HepG2 (cell line): Measurements from ENCODE around the gene MTA2. TPM values are rescaled to one million over a fixed set of nuclear protein-coding genes. Genes with fewer than 3 reads are reported as not detected.

ENCODE experiments used
- CSRNP2 ChIP-seq: sonication (generic); formaldehyde crosslinking; conservative IDR thresholded peaks from 2 replicates; pipeline ENCODE4 v1.8.0; 2022; ENCODE audit warnings: low read depth, missing genetic modification reagents
- CTCF ChIP-seq: sonication (generic); formaldehyde crosslinking; IDR thresholded peaks from 2 replicates; pipeline ENCODE4 v1.5.0; 2020; ENCODE audit warnings: mild to moderate bottlenecking, missing genetic modification reagents, moderate library complexity
- FOXC1 ChIP-seq: sonication (generic); formaldehyde crosslinking; IDR thresholded peaks from 2 replicates; pipeline ENCODE4 v1.8.0; 2022; ENCODE audit warnings: mild to moderate bottlenecking, missing genetic modification reagents, borderline replicate concordance
- MBNL3 ChIP-seq: fragments of 250-450 bp; sonication (Bioruptor Pico); conservative IDR thresholded peaks from 2 replicates; pipeline ENCODE4 v1.8.0; 2022; ENCODE audit warnings: mild to moderate bottlenecking, inconsistent platforms
- MIER2 ChIP-seq: IDR thresholded peaks from 2 replicates; pipeline ENCODE4 v1.6.1; 2016; ENCODE audit warnings: missing biosample characterization, missing genetic modification reagents
- MXD4 ChIP-seq: IDR thresholded peaks from 2 replicates; pipeline ENCODE4 v1.6.1; 2016; ENCODE audit warnings: mild to moderate bottlenecking, missing biosample characterization, missing genetic modification reagents
- NR2F6 ChIP-seq, 2 experiments: IDR thresholded peaks; 2 replicates each; pipeline ENCODE4 v1.6.1; 2016; ENCODE audit warnings: antibody characterized with exemption in 1 of 2, mild to moderate bottlenecking in 1 of 2
- PATZ1 ChIP-seq: sonication (generic); formaldehyde crosslinking; IDR thresholded peaks from 2 replicates; pipeline ENCODE4 v1.4.0; 2020; ENCODE audit warnings: missing genetic modification reagents
- RNF219 ChIP-seq: sonication (generic); formaldehyde crosslinking; IDR thresholded peaks from 2 replicates; pipeline ENCODE4 v1.5.0; 2020; ENCODE audit warnings: mild to moderate bottlenecking, missing genetic modification reagents
- RXRA ChIP-seq: sonication (generic); formaldehyde crosslinking; IDR thresholded peaks from 2 replicates; pipeline ENCODE4 v1.5.1; 2020; ENCODE audit warnings: missing genetic modification reagents
- RXRB ChIP-seq: IDR thresholded peaks from 2 replicates; pipeline ENCODE4 v1.6.1; 2016; ENCODE audit warnings: borderline replicate concordance, missing genetic modification reagents, missing compliant biosample characterization
- SAP130 ChIP-seq: IDR thresholded peaks from 2 replicates; pipeline ENCODE4 v1.6.1; 2016; ENCODE audit warnings: low read depth
- SMAD9 ChIP-seq: sonication (generic); formaldehyde crosslinking; IDR thresholded peaks from 2 replicates; pipeline ENCODE4 v1.5.1; 2020; ENCODE audit warnings: mild to moderate bottlenecking, missing genetic modification reagents
- TBL1XR1 ChIP-seq: fragments of 150-350 bp; IDR thresholded peaks from 2 replicates; pipeline ENCODE4 v1.6.1; 2014; ENCODE audit warnings: borderline replicate concordance, low read length; ENCODE audit not compliant: partially characterized antibody
- WIZ ChIP-seq: sonication (generic); formaldehyde crosslinking; IDR thresholded peaks from 2 replicates; pipeline ENCODE4 v1.5.1; 2020; ENCODE audit warnings: mild to moderate bottlenecking, missing genetic modification reagents
- ZBTB10 ChIP-seq: sonication (generic); formaldehyde crosslinking; IDR thresholded peaks from 2 replicates; pipeline ENCODE4 v1.4.0; 2020; ENCODE audit warnings: missing genetic modification reagents, borderline replicate concordance
- ZNF430 ChIP-seq: sonication (generic); formaldehyde crosslinking; IDR thresholded peaks from 2 replicates; pipeline ENCODE4 v1.9.0; 2021; ENCODE audit warnings: mild to moderate bottlenecking, missing genetic modification reagents
- ZSCAN12 ChIP-seq: sonication (generic); formaldehyde crosslinking; IDR thresholded peaks from 2 replicates; pipeline ENCODE4 v1.9.0; 2021; ENCODE audit warnings: mild to moderate bottlenecking, missing genetic modification reagents
- ZZZ3 ChIP-seq: sonication (generic); formaldehyde crosslinking; IDR thresholded peaks from 2 replicates; pipeline ENCODE4 v1.4.0; 2020; ENCODE audit warnings: missing genetic modification reagents, mild to moderate bottlenecking, borderline replicate concordance
- polyA plus RNA-seq, 8 experiments: library from polyadenylated mRNA; depleted of rRNA in 3 of 8; stranded (reverse) in 7 of 8; unstranded in 1 of 8; fragments of >200 nt; fragmentation: Illumina TruSeq in 4 of 8; extraction: Trizol in 4 of 8; gene quantifications; 2 replicates each; pipeline versions ENCODE4 v1.2.1 to v1.2.3, GENCODE V29; 2011 to 2016; ENCODE audit warnings: low read depth in 4 of 8, missing spikeins in 1 of 8, mixed read lengths in 1 of 8; ENCODE audit not compliant: insufficient read depth in 1 of 8
- total RNA-seq, 5 experiments: library from RNA; depleted of rRNA; stranded (reverse); fragments of >200 nt; fragmentation: Illumina TruSeq; extraction: Trizol; gene quantifications; 2 replicates each; pipeline ENCODE4 v1.2.3, GENCODE V29; 2016; ENCODE audit warnings: low read depth in 1 of 5

Gene MTA2
- total and polyA plus RNA-seq, 2 of the 13 experiments (the other 11 are each of a cell fraction or from before 2014, with no cell fraction given), result 14.0 to 70.0 TPM

- TF ChIP-seq SMAD9 (CRISPR knock-in tag), result no peak
- peak; percentile 75 for TF ChIP-seq SAP130 (CRISPR knock-in tag)
- 0 out of 2 replicates have a peak, but pooled peaks have one; percentile 9 for TF ChIP-seq FOXC1
- no peak; the same call in 1 of the 2 replicates for TF ChIP-seq RNF219 (CRISPR knock-in tag)
- no peak for TF ChIP-seq RXRB (CRISPR knock-in tag)
- no peak for TF ChIP-seq ZBTB10 (CRISPR knock-in tag)
- TF ChIP-seq WIZ (CRISPR knock-in tag), result no peak
- no peak for TF ChIP-seq MIER2 (CRISPR knock-in tag)
- no peak; the same call in 1 of the 2 replicates for TF ChIP-seq PATZ1
- no peak for TF ChIP-seq ZZZ3 (CRISPR knock-in tag)
- no peak for TF ChIP-seq ZSCAN12 (CRISPR knock-in tag)
- TF ChIP-seq NR2F6 (IDR thresholded peaks at IDR 0.05), result no peak
- TF ChIP-seq NR2F6 (CRISPR knock-in tag; IDR thresholded peaks at IDR 0.05), result no peak
- TF ChIP-seq TBL1XR1, result no peak
- no peak for TF ChIP-seq CTCF (CRISPR knock-in tag)
- no peak for TF ChIP-seq MXD4 (CRISPR knock-in tag)
- no peak for TF ChIP-seq MBNL3 (CRISPR knock-in tag)
- TF ChIP-seq ZNF430 (CRISPR knock-in tag), result no peak
- no peak for TF ChIP-seq CSRNP2 (CRISPR knock-in tag)
- no peak; the same call in none of the 2 replicates for TF ChIP-seq RXRA
Observed at GRCh38 chr11:62546244-62546928, 55.3 kb downstream of the MTA2 start, which contains the start of gene AHNAK (continued).
